Activated CD4-positive, alpha-beta memory T cell treated with anti-CD3 and anti-CD28 coated beads, Interleukin-2, amount 10 ng/mL, durations not matched to agents 7 days and 5 days (primary cell): Measurements from ENCODE around the gene CPVL. TPM values are rescaled to one million over a fixed set of nuclear protein-coding genes. Genes with fewer than 3 reads are reported as not detected.

Source experiments
- CTCF ChIA-PET: fragments of 350-600 bp; sonication (Branson Sonifier 250); formaldehyde crosslinking; loops from one replicate; lab custom pipeline; 2021; ENCODE audit warnings: antibody characterized with exemption, inconsistent platforms; lab: Charles Lee
- POLR2A ChIA-PET: fragments of 350-600 bp; sonication (Branson Sonifier 250); formaldehyde crosslinking; loops from one replicate; lab custom pipeline; 2021; ENCODE audit warnings: antibody characterized with exemption; lab: Charles Lee
- DNase-seq: peaks from one replicate; pipeline ENCODE4 v3.0.0-alpha.2; 2020
- H3K27ac Mint-ChIP-seq: one replicate; pipeline ENCODE4 v1.8.0; 2021; ENCODE audit warnings: mild to moderate bottlenecking, mixed read lengths
- H3K27me3 Mint-ChIP-seq: one replicate; pipeline ENCODE4 v1.8.0; 2021; ENCODE audit warnings: mixed read lengths
- H3K36me3 Mint-ChIP-seq: one replicate; pipeline ENCODE4 v1.8.0; 2021; ENCODE audit warnings: low read depth, mixed read lengths
- H3K4me1 Mint-ChIP-seq: one replicate; pipeline ENCODE4 v1.8.0; 2021; ENCODE audit warnings: mixed read lengths
- H3K4me3 Mint-ChIP-seq: one replicate; pipeline ENCODE4 v1.8.0; 2021; ENCODE audit warnings: mild to moderate bottlenecking, mixed read lengths
- H3K9me3 Mint-ChIP-seq: one replicate; pipeline ENCODE4 v1.8.0; 2021; ENCODE audit warnings: mixed read lengths
- total RNA-seq, 2 experiments: library from RNA; stranded (reverse); gene quantifications; one replicate each; pipeline ENCODE4 v1.2.3, GENCODE V29; 2021

CPVL gene
- total RNA-seq, 2 experiments from 2014 or later = 1.8 to 2.1 TPM

DNA sequence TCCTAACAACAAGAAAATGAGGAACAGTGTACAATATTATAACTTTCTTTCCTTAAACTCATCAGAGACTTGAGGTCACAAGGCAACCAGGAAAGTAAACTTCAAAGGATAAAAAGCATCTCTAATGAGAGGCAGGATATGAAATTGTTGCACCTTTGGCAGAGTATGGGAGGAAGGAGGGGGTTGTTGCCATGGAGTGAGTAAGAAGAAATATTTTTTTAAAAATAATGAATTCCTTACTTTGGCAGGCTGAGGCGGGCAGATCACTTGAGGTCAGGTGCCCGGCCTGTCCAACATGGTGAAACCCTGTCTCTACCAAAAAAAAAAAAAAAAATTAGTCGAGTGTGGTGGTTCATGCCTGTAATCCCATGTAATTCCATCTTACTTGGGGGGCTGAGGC lies 27.1 kb upstream of the CPVL start:
- Mint-ChIP-seq H3K4me3 (no peak overlapping the region), H3K27me3 (peaks cover 9% of the 10 kb centered on the region)

DNA sequence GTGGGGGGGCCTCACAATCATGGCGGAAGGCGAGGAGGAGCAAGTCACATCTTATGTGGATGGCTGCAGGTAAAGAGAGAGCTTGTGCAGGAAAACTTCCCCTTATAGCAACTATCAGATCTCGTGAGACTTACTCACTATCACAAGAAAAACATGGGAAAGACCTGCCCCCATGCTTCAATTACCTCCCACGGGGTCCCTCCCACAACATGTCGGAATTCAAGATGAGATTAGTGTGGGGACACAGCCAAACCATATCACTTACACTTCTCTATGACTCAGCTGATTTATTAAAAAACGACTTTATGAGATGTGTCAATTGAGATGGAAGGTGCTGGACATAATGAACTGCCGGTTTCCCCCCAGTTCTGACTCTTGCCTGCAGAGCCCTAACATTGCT lies 24.4 kb upstream of the CPVL start:
- Mint-ChIP-seq H3K4me3 (no peak overlapping the region), H3K36me3 (peaks cover 2% of the 10 kb centered on the region), H3K9me3 (no peaks in the 10 kb centered on the region), H3K4me1 (no peaks in the 10 kb centered on the region), H3K27me3 (peaks cover 6% of the 10 kb centered on the region), H3K27ac (no peak overlapping the region)
- ChIA-PET CTCF (no interaction called here), POLR2A (no interaction called here)
- no peak for DNase-seq

More for the DNA sequence above, 27.1 kb upstream of the CPVL start:
- no peaks in the 10 kb centered on the region for H3K9me3 Mint-ChIP-seq
- no peak for DNase-seq
- H3K4me1 Mint-ChIP-seq = peaks cover 10% of the 10 kb centered on the region
- H3K27ac Mint-ChIP-seq = no peak overlapping the region
- ChIA-PET CTCF (no interaction called here), POLR2A (no interaction called here)
- H3K36me3 Mint-ChIP-seq = no peaks in the 10 kb centered on the region

- H3K4me3 Mint-ChIP-seq = no peak overlapping the region
- peaks cover 14% of the 10 kb centered on the region for H3K27me3 Mint-ChIP-seq
- H3K4me1 Mint-ChIP-seq = no peaks in the 10 kb centered on the region
- H3K36me3 Mint-ChIP-seq = peaks cover 2% of the 10 kb centered on the region
- no peaks in the 10 kb centered on the region for H3K9me3 Mint-ChIP-seq
- no peak for DNase-seq
- no peak overlapping the region for H3K27ac Mint-ChIP-seq
- ChIA-PET POLR2A (no interaction called here), CTCF (no interaction called here)
Observed at GRCh38 chr7:29167721-29168120, 21.4 kb upstream of the CPVL start.

- ChIA-PET POLR2A (no interaction called here), CTCF (interaction anchor here (0.7 kb wide), 1 partner anchor 243 kb away, joined by 3 read pairs; no protein-coding TSS in a partner anchor)
- H3K27ac Mint-ChIP-seq = no peak overlapping the region
- H3K9me3 Mint-ChIP-seq = no peaks in the 10 kb centered on the region
- peaks cover 24% of the 10 kb centered on the region for H3K27me3 Mint-ChIP-seq
- H3K4me1 Mint-ChIP-seq = no peaks in the 10 kb centered on the region
- DNase-seq = no peak
- peaks cover 2% of the 10 kb centered on the region for H3K36me3 Mint-ChIP-seq
- no peak overlapping the region for H3K4me3 Mint-ChIP-seq
Observed at GRCh38 chr7:29163854-29164253, 17.5 kb upstream of the CPVL start.

DNA sequence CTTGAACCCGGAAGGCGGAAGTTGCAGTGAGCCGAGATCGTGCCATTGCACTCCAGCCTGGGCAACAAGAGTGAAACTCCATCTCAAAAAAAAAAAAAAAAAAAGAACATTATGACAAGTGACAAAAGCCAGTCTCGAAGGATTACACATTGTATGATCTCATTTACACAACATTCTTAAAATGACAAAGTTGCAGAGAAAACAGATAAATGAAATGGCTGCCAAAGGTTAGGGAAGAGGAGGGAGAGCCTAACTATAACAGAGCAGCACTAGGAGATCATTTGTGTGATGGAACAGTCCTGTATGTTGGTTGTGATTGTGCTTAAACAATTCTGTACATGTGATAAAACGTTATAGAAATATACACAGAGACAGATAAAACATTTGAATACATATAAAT lies 16.2 kb upstream of the CPVL start:
- H3K4me3 Mint-ChIP-seq = no peak overlapping the region
- CTCF ChIA-PET = no interaction called here

GRCh38 chr7:29161231-29161630 lies 14.9 kb upstream of the CPVL start:
- Mint-ChIP-seq H3K27me3 (peaks cover 23% of the 10 kb centered on the region), H3K4me3 (no peak overlapping the region), H3K36me3 (peaks cover under 1% of the 10 kb centered on the region), H3K27ac (no peak overlapping the region), H3K4me1 (peaks cover 9% of the 10 kb centered on the region), H3K9me3 (no peaks in the 10 kb centered on the region)
- ChIA-PET CTCF (no interaction called here), POLR2A (no interaction called here)
- DNase-seq = no peak

More for the DNA sequence above, 16.2 kb upstream of the CPVL start:
- Mint-ChIP-seq H3K9me3 (no peaks in the 10 kb centered on the region), H3K27ac (no peak overlapping the region), H3K36me3 (peaks cover 2% of the 10 kb centered on the region), H3K4me1 (no peaks in the 10 kb centered on the region), H3K27me3 (peaks cover 24% of the 10 kb centered on the region)
- POLR2A ChIA-PET = no interaction called here
- no peak for DNase-seq

- POLR2A ChIA-PET = no interaction called here
- Mint-ChIP-seq H3K27me3 (peaks cover 19% of the 10 kb centered on the region), H3K9me3 (no peaks in the 10 kb centered on the region), H3K4me3 (no peak overlapping the region), H3K4me1 (peaks cover 9% of the 10 kb centered on the region), H3K36me3 (no peaks in the 10 kb centered on the region), H3K27ac (no peak overlapping the region)
- CTCF ChIA-PET = no interaction called here
- DNase-seq = no peak
Observed at GRCh38 chr7:29160080-29160479, 13.7 kb upstream of the CPVL start.

DNA sequence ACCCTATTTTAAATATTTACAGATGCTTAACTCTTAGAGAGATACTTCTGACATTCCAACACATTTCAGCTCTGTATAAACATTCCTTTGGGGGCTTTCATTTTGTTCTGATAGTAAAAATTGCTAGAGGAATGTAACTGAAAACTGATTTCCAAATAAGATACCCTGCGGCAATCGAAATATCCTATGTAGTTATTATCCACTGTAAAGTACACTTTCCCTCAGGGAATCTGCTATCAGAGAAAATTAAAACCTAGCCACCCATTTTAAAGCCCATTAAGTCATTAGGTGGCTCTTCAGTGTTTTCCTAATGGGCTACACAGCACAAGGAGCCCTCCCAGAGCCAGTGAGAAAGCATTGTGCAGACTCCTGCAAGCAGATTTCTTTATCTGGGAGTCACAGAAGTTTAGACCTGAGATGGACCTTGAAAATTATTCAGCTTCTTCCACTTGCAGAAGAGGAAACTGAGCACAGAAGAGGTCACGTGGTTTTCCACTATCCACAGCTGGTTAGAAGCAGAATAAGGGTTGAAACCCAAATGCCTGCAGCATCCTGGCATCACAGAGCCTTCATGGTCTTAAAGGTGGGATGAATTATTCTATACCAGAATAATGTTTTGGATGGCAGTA lies 12.6 kb upstream of the CPVL start:
- Mint-ChIP-seq H3K4me3 (no peak overlapping the region), H3K27ac (no peak overlapping the region), H3K9me3 (no peaks in the 10 kb centered on the region), H3K27me3 (peaks cover 14% of the 10 kb centered on the region), H3K4me1 (peaks cover 9% of the 10 kb centered on the region), H3K36me3 (no peaks in the 10 kb centered on the region)
- ChIA-PET POLR2A (no interaction called here), CTCF (no interaction called here)
- no peak for DNase-seq

GRCh38 chr7:29156907-29157452 lies 10.6 kb upstream of the CPVL start:
- POLR2A ChIA-PET = interaction anchor here (0.7 kb wide), 1 partner anchor 11 kb away, joined by 3 read pairs; no protein-coding TSS in a partner anchor
- peaks cover 9% of the 10 kb centered on the region for H3K4me1 Mint-ChIP-seq
- CTCF ChIA-PET = interaction anchor here (0.7 to 1.4 kb wide), 3 partner anchors 15 to 230 kb away, joined by 3 read pairs; no protein-coding TSS in a partner anchor
- DNase-seq = no peak
- H3K4me3 Mint-ChIP-seq = no peak overlapping the region
- H3K27ac Mint-ChIP-seq = no peak overlapping the region
- H3K36me3 Mint-ChIP-seq = no peaks in the 10 kb centered on the region
- peaks cover 10% of the 10 kb centered on the region for H3K27me3 Mint-ChIP-seq
- H3K9me3 Mint-ChIP-seq = no peaks in the 10 kb centered on the region

DNA sequence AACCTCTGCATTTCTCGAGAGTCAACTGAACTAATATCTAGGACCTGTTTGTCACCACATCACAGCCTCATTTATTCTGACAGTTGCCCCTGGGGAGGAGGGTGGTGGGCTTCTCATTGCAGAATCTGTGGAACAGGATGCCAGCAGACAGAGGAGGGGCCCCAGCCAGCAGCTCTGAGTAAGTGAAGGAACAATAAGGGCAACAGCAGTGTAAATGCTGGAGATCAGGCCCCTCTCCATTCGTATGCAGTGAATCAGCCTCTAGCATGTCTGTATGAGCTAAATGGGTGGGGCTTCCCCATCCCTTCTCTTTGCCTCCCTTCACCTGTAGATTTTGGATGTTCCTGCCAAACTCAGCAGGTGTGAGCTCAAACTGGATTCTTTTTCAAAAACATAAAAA lies 7.7 kb upstream of the CPVL start:
- H3K9me3 Mint-ChIP-seq = no peaks in the 10 kb centered on the region
- H3K4me1 Mint-ChIP-seq = peaks cover 11% of the 10 kb centered on the region
- DNase-seq = no peak
- H3K36me3 Mint-ChIP-seq = no peaks in the 10 kb centered on the region
- H3K27me3 Mint-ChIP-seq = peaks cover 8% of the 10 kb centered on the region
- CTCF ChIA-PET = no interaction called here
- no peak overlapping the region for H3K27ac Mint-ChIP-seq
- POLR2A ChIA-PET = no interaction called here
- H3K4me3 Mint-ChIP-seq = no peak overlapping the region

DNA sequence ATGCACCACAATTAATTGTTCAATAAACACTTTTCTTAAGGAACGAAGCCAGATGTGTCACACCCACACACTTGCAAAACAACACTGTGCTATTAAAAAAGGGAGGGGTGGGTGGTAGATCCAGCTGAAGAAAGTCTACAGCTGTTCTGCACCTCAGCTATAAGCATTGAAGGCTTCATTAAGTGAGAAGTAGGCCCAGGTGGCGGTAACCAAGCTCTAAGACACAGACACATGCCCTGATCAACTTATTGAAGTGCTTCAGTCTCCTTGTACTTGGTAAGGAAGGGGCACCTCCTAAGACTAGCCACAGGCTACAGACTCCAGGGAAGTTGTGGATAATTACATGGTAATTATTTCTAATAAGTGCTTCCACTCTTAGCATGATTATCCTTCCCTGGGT lies 4.5 kb upstream of the CPVL start:
- Mint-ChIP-seq H3K9me3 (no peaks in the 10 kb centered on the region), H3K4me1 (peaks cover 13% of the 10 kb centered on the region), H3K36me3 (no peaks in the 10 kb centered on the region), H3K27me3 (peaks cover 19% of the 10 kb centered on the region), H3K4me3 (no peak overlapping the region), H3K27ac (no peak overlapping the region)
- DNase-seq = no peak
- ChIA-PET CTCF (no interaction called here), POLR2A (no interaction called here)

DNA sequence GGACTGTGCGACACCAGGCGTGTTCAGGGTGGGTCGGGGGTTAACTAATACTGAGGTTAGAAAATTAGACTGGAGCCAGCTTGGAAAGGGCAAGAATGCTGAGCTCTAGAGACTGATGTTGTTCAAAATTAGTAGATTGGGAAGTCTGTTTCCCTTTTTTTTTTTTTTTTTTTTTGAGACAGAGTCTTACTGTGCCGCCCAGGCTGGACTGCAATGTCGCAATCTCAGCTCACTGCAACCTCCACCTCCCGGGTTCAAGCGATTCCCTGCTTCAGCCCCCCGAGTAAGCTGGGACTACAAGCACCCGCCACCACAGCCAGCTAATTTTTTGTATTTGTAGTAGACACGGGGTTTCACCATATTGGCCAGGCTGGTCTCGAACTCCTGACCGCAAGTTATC lies 2.7 kb upstream of the CPVL start:
- CTCF ChIA-PET = no interaction called here
- no peak overlapping the region for H3K4me3 Mint-ChIP-seq
- no peak overlapping the region for H3K27ac Mint-ChIP-seq

GRCh38 chr7:29147821-29148220 lies 1.5 kb upstream of the CPVL start:
- no peak for DNase-seq
- H3K36me3 Mint-ChIP-seq = no peaks in the 10 kb centered on the region
- H3K27ac Mint-ChIP-seq = no peak overlapping the region
- H3K4me1 Mint-ChIP-seq = peaks cover 26% of the 10 kb centered on the region
- ChIA-PET CTCF (no interaction called here), POLR2A (no interaction called here)
- no peak overlapping the region for H3K4me3 Mint-ChIP-seq
- H3K9me3 Mint-ChIP-seq = no peaks in the 10 kb centered on the region
- H3K27me3 Mint-ChIP-seq = peaks cover 27% of the 10 kb centered on the region

More for the DNA sequence above, 2.7 kb upstream of the CPVL start:
- POLR2A ChIA-PET = interaction anchor here (0.6 kb wide), 1 partner anchor 72 kb away, joined by 3 read pairs; no protein-coding TSS in a partner anchor
- Mint-ChIP-seq H3K36me3 (no peaks in the 10 kb centered on the region), H3K9me3 (no peaks in the 10 kb centered on the region), H3K27me3 (peaks cover 27% of the 10 kb centered on the region), H3K4me1 (peaks cover 21% of the 10 kb centered on the region)
- DNase-seq = no peak
